Caco-2 (cell line): ENCODE data around the gene GNG7. TPM values are rescaled to one million over a fixed set of nuclear protein-coding genes. Genes with fewer than 3 reads are reported as not detected.
A peak's percentile ranks its signal among the peaks of the same experiment; 100 is the strongest.

Experiments
- BruUV-seq: library from RNA; stranded (reverse); fragments of 400-500 nt; replicated peaks from 2 replicates; lab custom pipeline; 2021; lab: Mats Ljungman, UMichigan
- CTCF ChIA-PET: fragments of 300-600 bp; sonication (Branson Sonifier 250); formaldehyde crosslinking; loops from one replicate; lab custom pipeline; 2022; ENCODE audit warnings: antibody characterized with exemption; lab: Charles Lee
- POLR2A ChIA-PET: fragments of 300-600 bp; sonication (Branson Sonifier 250); formaldehyde crosslinking; loops from one replicate; lab custom pipeline; 2022; ENCODE audit warnings: antibody characterized with exemption; lab: Charles Lee
- DNase-seq, 2 experiments: peaks; one replicate each; pipeline versions ENCODE4 v3.0.0 to v3.0.0-alpha.2; 2020 to 2022
- H3K27me3 ChIP-seq: replicated peaks from 2 replicates; pipeline ENCODE4 v1.6.0; 2011; ENCODE audit warnings: low read length; ENCODE audit not compliant: control insufficient read depth, insufficient read depth
- H3K36me3 ChIP-seq: 2 replicates; pipeline ENCODE4 v1.5.1; 2011; ENCODE audit warnings: low read length; ENCODE audit not compliant: control insufficient read depth, insufficient read depth
- H3K4me1 ChIP-seq: fragments of 250-450 bp; sonication (Bioruptor Pico); 2 replicates; pipeline ENCODE4 v1.5.1; 2020; ENCODE audit warnings: mild to moderate bottlenecking
- H3K4me3 ChIP-seq: 2 replicates; pipeline ENCODE4 v1.5.1; 2011; ENCODE audit warnings: low read depth, mild to moderate bottlenecking, control low read depth, low read length
- H3K9me3 ChIP-seq: fragments of 250-450 bp; sonication (Bioruptor Pico); 2 replicates; pipeline ENCODE4 v1.5.1; 2020; ENCODE audit warnings: mild to moderate bottlenecking, moderate library complexity
- H3K27ac Mint-ChIP-seq: one replicate; pipeline ENCODE4 v1.8.0; 2022; ENCODE audit warnings: mixed read lengths; ENCODE audit not compliant: unreplicated experiment
- H3K27me3 Mint-ChIP-seq: one replicate; pipeline ENCODE4 v1.8.0; 2022; ENCODE audit warnings: mixed read lengths; ENCODE audit not compliant: insufficient read depth, unreplicated experiment
- H3K36me3 Mint-ChIP-seq: one replicate; pipeline ENCODE4 v1.8.0; 2022; ENCODE audit warnings: mild to moderate bottlenecking, mixed read lengths; ENCODE audit not compliant: insufficient read depth, unreplicated experiment
- H3K4me1 Mint-ChIP-seq: one replicate; pipeline ENCODE4 v1.8.0; 2022; ENCODE audit warnings: low read depth, mixed read lengths; ENCODE audit not compliant: unreplicated experiment
- H3K4me3 Mint-ChIP-seq: one replicate; pipeline ENCODE4 v1.8.0; 2022; ENCODE audit warnings: mild to moderate bottlenecking, moderate library complexity, mixed read lengths; ENCODE audit not compliant: unreplicated experiment
- H3K9me3 Mint-ChIP-seq: one replicate; pipeline ENCODE4 v1.8.0; 2022; ENCODE audit warnings: mixed read lengths; ENCODE audit not compliant: unreplicated experiment
- intact Hi-C: fragments of 100-400 bp; cut with micrococcal nuclease; formaldehyde crosslinking; loops from one replicate; pipeline ENCODE4 v1.10.0; 2022; ENCODE audit not compliant: unreplicated experiment
- total RNA-seq: library from RNA; stranded (reverse); gene quantifications from 2 replicates; pipeline ENCODE4 v1.2.3, GENCODE V29; 2022
- TF ChIP-seq, protein P1 (sequence below), 2 experiments: fragments of 200-600 bp in 1 of 2; IDR thresholded peaks; 1 replicate in 1 of 2; 2 replicates in 1 of 2; pipeline versions ENCODE4 v1.5.1 to v1.8.0; 2011 to 2022; ENCODE audit warnings: antibody characterized with exemption in 1 of 2, control low read depth in 1 of 2, inconsistent platforms in 1 of 2, low read depth in 1 of 2, low read length in 1 of 2, mild to moderate bottlenecking in 1 of 2, moderate library complexity in 1 of 2; ENCODE audit not compliant: insufficient read depth in 1 of 2, severe bottlenecking in 1 of 2, unreplicated experiment in 1 of 2

Gene GNG7
- total RNA-seq, 1 experiment from 2014 or later, result 0.43 TPM

DNA sequence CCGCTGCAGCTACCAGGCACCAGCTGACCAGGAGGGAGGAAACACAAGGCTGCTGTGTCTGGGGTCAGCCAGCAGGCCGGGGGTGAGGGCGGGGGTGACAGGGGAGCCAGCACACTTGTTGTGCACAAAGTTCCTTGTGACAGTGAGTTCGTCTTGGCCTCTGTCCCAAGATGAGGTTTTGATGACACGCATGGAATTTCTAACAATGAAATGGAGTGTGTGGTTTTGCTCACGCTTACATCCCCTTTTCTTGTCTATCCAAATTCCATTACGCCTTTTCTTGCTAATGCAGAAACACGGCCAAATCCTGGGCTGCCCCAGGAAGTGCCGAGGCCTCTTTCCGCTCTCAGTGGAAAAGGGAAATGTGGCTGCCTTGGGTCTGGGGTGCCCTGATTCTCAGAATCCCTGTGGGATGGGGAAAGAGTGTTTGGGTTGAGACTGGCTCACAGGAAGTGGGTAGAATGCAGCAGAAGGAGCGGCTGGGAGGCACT lies 152.7 kb downstream of the GNG7 start:
- Histone ChIP-seq H3K36me3 (no peaks in the 10 kb centered on the region), H3K27me3 (no peaks in the 10 kb centered on the region), H3K4me1 (peaks cover 13% of the 10 kb centered on the region), H3K4me3 (no peak overlapping the region), H3K9me3 (no peaks in the 10 kb centered on the region)
- Mint-ChIP-seq H3K27me3 (no peaks in the 10 kb centered on the region), H3K9me3 (no peaks in the 10 kb centered on the region), H3K4me3 (no peak overlapping the region), H3K4me1 (peaks cover 7% of the 10 kb centered on the region), H3K27ac (no peak overlapping the region), H3K36me3 (peaks cover 11% of the 10 kb centered on the region)
- no peak for DNase-seq
- TF ChIP-seq, protein P1, sequence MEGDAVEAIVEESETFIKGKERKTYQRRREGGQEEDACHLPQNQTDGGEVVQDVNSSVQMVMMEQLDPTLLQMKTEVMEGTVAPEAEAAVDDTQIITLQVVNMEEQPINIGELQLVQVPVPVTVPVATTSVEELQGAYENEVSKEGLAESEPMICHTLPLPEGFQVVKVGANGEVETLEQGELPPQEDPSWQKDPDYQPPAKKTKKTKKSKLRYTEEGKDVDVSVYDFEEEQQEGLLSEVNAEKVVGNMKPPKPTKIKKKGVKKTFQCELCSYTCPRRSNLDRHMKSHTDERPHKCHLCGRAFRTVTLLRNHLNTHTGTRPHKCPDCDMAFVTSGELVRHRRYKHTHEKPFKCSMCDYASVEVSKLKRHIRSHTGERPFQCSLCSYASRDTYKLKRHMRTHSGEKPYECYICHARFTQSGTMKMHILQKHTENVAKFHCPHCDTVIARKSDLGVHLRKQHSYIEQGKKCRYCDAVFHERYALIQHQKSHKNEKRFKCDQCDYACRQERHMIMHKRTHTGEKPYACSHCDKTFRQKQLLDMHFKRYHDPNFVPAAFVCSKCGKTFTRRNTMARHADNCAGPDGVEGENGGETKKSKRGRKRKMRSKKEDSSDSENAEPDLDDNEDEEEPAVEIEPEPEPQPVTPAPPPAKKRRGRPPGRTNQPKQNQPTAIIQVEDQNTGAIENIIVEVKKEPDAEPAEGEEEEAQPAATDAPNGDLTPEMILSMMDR (IDR thresholded peaks at IDR 0.05; ENCODE audit: insufficient read depth in 1 of 2, low read depth in 1 of 2, low read length in 1 of 2, severe bottlenecking in 1 of 2, unreplicated experiment in 1 of 2), result no peak
- BruUV-seq, result no TSS peak
- ChIA-PET POLR2A (no interaction called here), CTCF (no interaction called here)
- intact Hi-C loops, result loop anchor here (10.0 kb wide), 1 partner anchor 1255 kb away; no protein-coding TSS in a partner anchor

DNA sequence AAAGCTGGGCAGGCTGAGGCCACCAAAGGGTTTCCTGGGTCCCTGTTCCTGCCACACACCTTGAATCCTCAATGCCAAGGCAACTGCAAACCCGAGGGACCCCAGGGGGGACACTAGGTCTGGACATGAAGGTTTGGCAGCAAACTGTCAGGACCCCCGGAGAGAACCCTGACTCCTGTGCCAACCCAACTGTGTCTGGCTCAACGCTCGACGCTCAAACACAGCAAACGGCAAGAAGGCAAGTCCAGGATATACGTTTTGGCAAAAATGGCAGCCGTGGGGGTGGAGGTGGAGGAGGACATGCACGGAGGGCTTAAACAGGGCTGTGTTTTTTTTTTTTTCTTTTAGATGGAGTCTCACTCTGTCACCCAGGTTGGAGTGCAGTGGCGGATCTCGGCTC lies 153.5 kb downstream of the GNG7 start:
- Histone ChIP-seq H3K4me1 (peaks cover 19% of the 10 kb centered on the region), H3K9me3 (no peaks in the 10 kb centered on the region), H3K27me3 (no peaks in the 10 kb centered on the region), H3K4me3 (no peak overlapping the region), H3K36me3 (no peaks in the 10 kb centered on the region)
- H3K9me3 Mint-ChIP-seq, result no peaks in the 10 kb centered on the region
- intact Hi-C loops, result loop anchor here (10.0 kb wide), 1 partner anchor 1254 kb away; no protein-coding TSS in a partner anchor
- no TSS peak for BruUV-seq
- POLR2A ChIA-PET, result no interaction called here
- H3K4me3 Mint-ChIP-seq, result no peak overlapping the region
- DNase-seq, result no peak
- peaks cover 9% of the 10 kb centered on the region for H3K4me1 Mint-ChIP-seq
- TF ChIP-seq, protein P1 (IDR thresholded peaks at IDR 0.05; ENCODE audit: insufficient read depth in 1 of 2, low read depth in 1 of 2, low read length in 1 of 2, severe bottlenecking in 1 of 2, unreplicated experiment in 1 of 2), result no peak
- no peak overlapping the region for H3K27ac Mint-ChIP-seq
- CTCF ChIA-PET, result no interaction called here
- H3K27me3 Mint-ChIP-seq, result no peaks in the 10 kb centered on the region
- peaks cover 11% of the 10 kb centered on the region for H3K36me3 Mint-ChIP-seq

DNA sequence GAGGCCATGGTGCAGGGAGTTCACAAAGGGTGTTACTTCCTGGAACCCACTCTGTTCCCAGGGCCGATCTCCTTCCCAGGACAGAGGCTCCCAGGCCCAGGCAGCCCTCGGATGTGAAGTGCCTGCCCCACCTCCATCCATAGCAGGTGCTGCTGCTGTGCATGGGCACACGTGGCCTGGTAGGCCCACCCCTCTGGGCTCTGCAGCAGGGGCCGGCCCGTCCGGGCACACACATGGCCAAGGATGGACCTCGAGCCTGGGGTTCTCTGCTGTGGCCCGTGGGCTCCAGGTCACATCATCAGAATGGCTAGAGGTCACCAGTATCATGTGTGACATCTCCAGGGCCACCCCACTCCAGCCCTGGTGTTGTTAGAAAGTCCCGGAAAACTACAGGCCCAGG lies 154.8 kb downstream of the GNG7 start:
- no peak for DNase-seq
- Mint-ChIP-seq H3K27ac (peak overlapping the region; percentile 34), H3K9me3 (no peaks in the 10 kb centered on the region), H3K4me1 (peaks cover 19% of the 10 kb centered on the region), H3K36me3 (peaks cover 12% of the 10 kb centered on the region), H3K4me3 (no peak overlapping the region), H3K27me3 (no peaks in the 10 kb centered on the region)
- H3K4me3 ChIP-seq, result no peak overlapping the region
- TF ChIP-seq, protein P1 (IDR thresholded peaks at IDR 0.05; ENCODE audit: insufficient read depth in 1 of 2, low read depth in 1 of 2, low read length in 1 of 2, severe bottlenecking in 1 of 2, unreplicated experiment in 1 of 2), result no peak
- peaks cover 29% of the 10 kb centered on the region for H3K4me1 ChIP-seq
- H3K27me3 ChIP-seq, result no peaks in the 10 kb centered on the region
- H3K36me3 ChIP-seq, result no peaks in the 10 kb centered on the region
- ChIA-PET CTCF (interaction anchor here (0.7 kb wide), 1 partner anchor 31 kb away, joined by 5 read pairs; no protein-coding TSS in a partner anchor), POLR2A (interaction anchor here (2.3 kb wide), 1 partner anchor 71 kb away, joined by 15 read pairs; the partner anchor contains the start of gene GADD45B)
- no peaks in the 10 kb centered on the region for H3K9me3 ChIP-seq
- intact Hi-C loops, result loop anchor here (10.0 kb wide), 1 partner anchor 1253 kb away; no protein-coding TSS in a partner anchor
- no TSS peak for BruUV-seq
